Heart left ventricle (tissue), 13 donors: Measurements from ENCODE around the gene SLC22A23.

Experiments
- CTCF ChIP-seq, 12 donors: fragments of 200-600 bp; sonication (generic) in 4 of 12; IDR thresholded peaks; one replicate each; pipeline versions ENCODE4 v1.5.0 to v1.8.0; 2018 to 2022; ENCODE audit warnings: antibody characterized with exemption in 12 of 12, mild to moderate bottlenecking in 5 of 12
- POLR2A ChIP-seq, 2 donors: fragments of 450-650 bp; IDR thresholded peaks; one replicate each; pipeline ENCODE4 v1.6.1; 2017; ENCODE audit warnings: antibody characterized with exemption in 2 of 2, mild to moderate bottlenecking in 2 of 2, moderate library complexity in 2 of 2
- donor health status: ischemic (EF 13 %, LVEDD 7.1; RV severe dilation, severe dysfunction).
- donor health status: DM: no; HTN: yes; CAD: no.
- donor health status: DM: no; HTN: no; CAD: no.
- donor health status: ischemic (EF 25% LVEDD 6.9; RV normal size, moderate dysfunction).
- donor health status: ischemic (EF 25% LVEDD 5.7; RV mildly dilated, moderate dysfunction).
- donor health status: ischemic (EF 35%, LVEDD 5.7; RV mildly dilated, moderate dysfunction).
- donor health status: nonischemic (EF 11% LVEDD 7.7; RV severe dilation, severe dysfunction).
- donor health status: DM: yes; HTN: yes; CAD: no.
- donor health status: PGD.
- donor health status: ischemic (EF 29% LVEDD 5.4; RV normal size, mild dysfunction).
- donor health status: nonischemic (EF 23%, LVEDD 6.1; RV moderate dilation, normal function).

- TF ChIP-seq CTCF (IDR thresholded peaks at IDR 0.05) (no peak), POLR2A (IDR thresholded peaks at IDR 0.05) (no peak)
These were observed 96.2 kb downstream of the SLC22A23 start for GRCh38 chr6:3360727-3361045.
